T follicular helper cell (primary cell): Measurements from ENCODE around the gene GPR162.

Experiments
- DNase-seq: peaks from one replicate; pipeline ENCODE4 v3.0.0-alpha.2; 2020; ENCODE audit warnings: low read depth

GPR162 gene

GRCh38 chr12:6823182-6824084 is 1.8 kb downstream of the GPR162 start:
- DNase-seq, result no peak

- no peak for DNase-seq
Measured at GRCh38 chr12:6824085-6824775, 2.6 kb downstream of the GPR162 start.

- DNase-seq, result no peak
Measured at GRCh38 chr12:6824901-6825381, 3.3 kb downstream of the GPR162 start.

- DNase-seq, result peak; percentile 70
Measured at GRCh38 chr12:6825398-6826124, 3.9 kb downstream of the GPR162 start.

GRCh38 chr12:6826125-6826733 is 4.6 kb downstream of the GPR162 start:
- no peak for DNase-seq

GRCh38 chr12:6826734-6827436 is 5.3 kb downstream of the GPR162 start:
- DNase-seq, result no peak

- no peak for DNase-seq
Measured at GRCh38 chr12:6827437-6827911, 5.9 kb downstream of the GPR162 start.

- no peak for DNase-seq
Measured at GRCh38 chr12:6827982-6828780, 6.6 kb downstream of the GPR162 start, which contains the start of gene P3H3. Gene P3H3, plus strand, starts transcription at chr12:6828407. Its CDS starts 34 bp downstream, at chr12:6828441.

- no peak for DNase-seq
Measured at GRCh38 chr12:6828781-6829535, 7.3 kb downstream of the GPR162 start.

GRCh38 chr12:6829536-6830220 is 8.1 kb downstream of the GPR162 start:
- no peak for DNase-seq

GRCh38 chr12:6830286-6830890 is 8.8 kb downstream of the GPR162 start:
- no peak for DNase-seq

- no peak for DNase-seq
Measured at GRCh38 chr12:6830999-6831398, 9.4 kb downstream of the GPR162 start.

- no peak for DNase-seq
Measured at GRCh38 chr12:6831450-6831995, 9.9 kb downstream of the GPR162 start.

GRCh38 chr12:6832125-6832524 is 10.5 kb downstream of the GPR162 start:
- DNase-seq, result no peak

- DNase-seq, result no peak
Measured at GRCh38 chr12:6833189-6833890, 11.7 kb downstream of the GPR162 start.

- no peak for DNase-seq
Measured at GRCh38 chr12:6834254-6834653, 12.6 kb downstream of the GPR162 start.

- DNase-seq, result no peak
Measured at GRCh38 chr12:6834873-6835272, 13.3 kb downstream of the GPR162 start.
